PFSK-1 (cell line): ENCODE data around the gene TAF4B.

Experiments
- POLR2AphosphoS5 ChIP-seq: IDR thresholded peaks from 2 replicates; pipeline ENCODE4 v1.6.1; 2012; ENCODE audit warnings: low read depth, mild to moderate bottlenecking, control low read depth, low read length, moderate library complexity
- TAF1 ChIP-seq: IDR thresholded peaks from 2 replicates; pipeline ENCODE4 v1.6.1; 2012; ENCODE audit warnings: low read length, control low read depth, borderline replicate concordance; ENCODE audit not compliant: insufficient read depth
- TF ChIP-seq, protein P1 (sequence below), 2 experiments: IDR thresholded peaks; 2 replicates each; pipeline versions ENCODE4 v1.6.1 to v1.8.0; 2011 to 2012; ENCODE audit warnings: low read depth in 2 of 2, low read length in 2 of 2, control low read depth in 1 of 2, inconsistent platforms in 1 of 2, mild to moderate bottlenecking in 1 of 2, moderate library complexity in 1 of 2; ENCODE audit not compliant: insufficient read depth in 1 of 2

- TF ChIP-seq TAF1 (no peak), POLR2AphosphoS5 (no peak)
- TF ChIP-seq, protein P1, sequence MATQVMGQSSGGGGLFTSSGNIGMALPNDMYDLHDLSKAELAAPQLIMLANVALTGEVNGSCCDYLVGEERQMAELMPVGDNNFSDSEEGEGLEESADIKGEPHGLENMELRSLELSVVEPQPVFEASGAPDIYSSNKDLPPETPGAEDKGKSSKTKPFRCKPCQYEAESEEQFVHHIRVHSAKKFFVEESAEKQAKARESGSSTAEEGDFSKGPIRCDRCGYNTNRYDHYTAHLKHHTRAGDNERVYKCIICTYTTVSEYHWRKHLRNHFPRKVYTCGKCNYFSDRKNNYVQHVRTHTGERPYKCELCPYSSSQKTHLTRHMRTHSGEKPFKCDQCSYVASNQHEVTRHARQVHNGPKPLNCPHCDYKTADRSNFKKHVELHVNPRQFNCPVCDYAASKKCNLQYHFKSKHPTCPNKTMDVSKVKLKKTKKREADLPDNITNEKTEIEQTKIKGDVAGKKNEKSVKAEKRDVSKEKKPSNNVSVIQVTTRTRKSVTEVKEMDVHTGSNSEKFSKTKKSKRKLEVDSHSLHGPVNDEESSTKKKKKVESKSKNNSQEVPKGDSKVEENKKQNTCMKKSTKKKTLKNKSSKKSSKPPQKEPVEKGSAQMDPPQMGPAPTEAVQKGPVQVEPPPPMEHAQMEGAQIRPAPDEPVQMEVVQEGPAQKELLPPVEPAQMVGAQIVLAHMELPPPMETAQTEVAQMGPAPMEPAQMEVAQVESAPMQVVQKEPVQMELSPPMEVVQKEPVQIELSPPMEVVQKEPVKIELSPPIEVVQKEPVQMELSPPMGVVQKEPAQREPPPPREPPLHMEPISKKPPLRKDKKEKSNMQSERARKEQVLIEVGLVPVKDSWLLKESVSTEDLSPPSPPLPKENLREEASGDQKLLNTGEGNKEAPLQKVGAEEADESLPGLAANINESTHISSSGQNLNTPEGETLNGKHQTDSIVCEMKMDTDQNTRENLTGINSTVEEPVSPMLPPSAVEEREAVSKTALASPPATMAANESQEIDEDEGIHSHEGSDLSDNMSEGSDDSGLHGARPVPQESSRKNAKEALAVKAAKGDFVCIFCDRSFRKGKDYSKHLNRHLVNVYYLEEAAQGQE (IDR thresholded peaks at IDR 0.05; ENCODE audit: insufficient read depth in 1 of 2, low read depth in 2 of 2, low read length in 2 of 2), result no peak
Observed at GRCh38 chr18:26301681-26302080, 75.4 kb downstream of the TAF4B start.
